HG03064 (cell line): ENCODE results near the gene NCAPG2.
A peak's percentile ranks its signal among the peaks of the same experiment; 100 is the strongest.
"Not testable (repeated sequence)": the region's sequence is repeated elsewhere in the genome, so short reads cannot be mapped to it uniquely, and the experiment has no call there.

Source experiments
- ATAC-seq: cut with Tn5 transposase; IDR thresholded peaks from one replicate; pipeline ENCODE4 v1.9.1; 2021; ENCODE audit warnings: low read depth; ENCODE audit not compliant: unreplicated experiment

NCAPG2 gene

GRCh38 chr7:158706710-158707590 lies 2.3 kb upstream of the NCAPG2 start:
- ATAC-seq: no peak

- ATAC-seq: no peak
Observed at GRCh38 chr7:158706273-158706704, 1.7 kb upstream of the NCAPG2 start.

- ATAC-seq: no peak
Observed at GRCh38 chr7:158705234-158705850, 738 bp upstream of the NCAPG2 start.

GRCh38 chr7:158703679-158704523 lies 703 bp downstream of the NCAPG2 start:
- not testable (repeated sequence) for ATAC-seq

GRCh38 chr7:158702944-158703343 lies 1.7 kb downstream of the NCAPG2 start:
- no peak for ATAC-seq

GRCh38 chr7:158702196-158702595 lies 2.4 kb downstream of the NCAPG2 start:
- ATAC-seq: no peak

GRCh38 chr7:158700008-158700407 lies 4.6 kb downstream of the NCAPG2 start:
- ATAC-seq: no peak

- ATAC-seq: no peak
Observed at GRCh38 chr7:158699341-158699740, 5.3 kb downstream of the NCAPG2 start.

GRCh38 chr7:158698657-158699195 lies 5.9 kb downstream of the NCAPG2 start:
- ATAC-seq: no peak

GRCh38 chr7:158697597-158697996 lies 7.0 kb downstream of the NCAPG2 start:
- not testable (repeated sequence) for ATAC-seq

GRCh38 chr7:158695726-158696452 lies 8.7 kb downstream of the NCAPG2 start:
- peak; percentile 58 for ATAC-seq

- ATAC-seq: no peak
Observed at GRCh38 chr7:158695056-158695455, 9.5 kb downstream of the NCAPG2 start.

- no peak for ATAC-seq
Observed at GRCh38 chr7:158694650-158695049, 10.0 kb downstream of the NCAPG2 start.

GRCh38 chr7:158689488-158689887 lies 15.1 kb downstream of the NCAPG2 start:
- ATAC-seq: no peak

- ATAC-seq: no peak
Observed at GRCh38 chr7:158687406-158687805, 17.2 kb downstream of the NCAPG2 start.

- ATAC-seq: no peak
Observed at GRCh38 chr7:158685693-158686092, 18.9 kb downstream of the NCAPG2 start.

GRCh38 chr7:158684329-158684728 lies 20.3 kb downstream of the NCAPG2 start:
- ATAC-seq: no peak

- ATAC-seq: no peak
Observed at GRCh38 chr7:158683541-158683940, 21.1 kb downstream of the NCAPG2 start.

GRCh38 chr7:158682456-158682855 lies 22.1 kb downstream of the NCAPG2 start:
- no peak for ATAC-seq

GRCh38 chr7:158680754-158681153 lies 23.9 kb downstream of the NCAPG2 start:
- ATAC-seq: no peak
